Measurements from ENCODE around the gene NOS1AP. TPM values are rescaled to one million over a fixed set of nuclear protein-coding genes. Genes with fewer than 3 reads are reported as not detected.

The NOS1AP gene
- total RNA-seq, 1 donor from 2014 or later = 9.1 TPM

GRCh38 chr1:162128693-162129356 lies 59.3 kb downstream of the NOS1AP start:
- no peak for ATAC-seq
- no peak for DNase-seq (ENCODE audit: low spot score)
- intact Hi-C loops (cut with DNase I) = no loop called here

DNA sequence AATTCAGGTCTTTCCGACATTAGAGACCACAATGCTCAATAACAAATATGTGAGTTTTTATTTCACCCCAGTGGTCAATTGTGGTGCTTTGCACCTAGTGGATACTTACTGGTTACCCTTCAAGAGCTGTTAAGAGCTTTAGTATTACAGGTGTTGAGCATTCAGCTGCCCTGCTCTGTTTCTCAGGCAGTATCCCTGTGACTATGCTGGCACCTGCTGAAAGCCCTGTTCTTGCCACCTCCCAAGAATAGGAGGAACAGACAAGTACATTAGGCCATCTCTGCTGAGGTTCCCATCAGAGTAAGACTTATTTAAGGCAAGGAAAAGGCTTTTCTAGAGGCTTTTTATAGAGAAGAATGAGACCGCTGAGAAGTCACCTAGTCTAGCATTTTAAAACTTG lies 60.8 kb downstream of the NOS1AP start:
- ATAC-seq (no peak), DNase-seq (ENCODE audit: low spot score) (no peak)
- intact Hi-C loops (cut with DNase I) = no loop called here

GRCh38 chr1:162131400-162132321 lies 62.2 kb downstream of the NOS1AP start:
- intact Hi-C loops (cut with DNase I) = no loop called here
- no peak for ATAC-seq
- no peak for DNase-seq (ENCODE audit: low spot score)

GRCh38 chr1:162133566-162133965 lies 64.1 kb downstream of the NOS1AP start:
- intact Hi-C loops (cut with DNase I) = no loop called here
- ATAC-seq (no peak), DNase-seq (ENCODE audit: low spot score) (no peak)

GRCh38 chr1:162134646-162135045 lies 65.2 kb downstream of the NOS1AP start:
- DNase-seq (ENCODE audit: low spot score) (no peak), ATAC-seq (no peak)
- intact Hi-C loops (cut with DNase I) = no loop called here

- intact Hi-C loops (cut with DNase I) = no loop called here
- DNase-seq (ENCODE audit: low spot score) (no peak), ATAC-seq (no peak)
Measured at GRCh38 chr1:162135271-162135775, 65.8 kb downstream of the NOS1AP start.

GRCh38 chr1:162136760-162137159 lies 67.3 kb downstream of the NOS1AP start:
- intact Hi-C loops (cut with DNase I) = no loop called here
- peak; percentile 90 for ATAC-seq
- DNase-seq (ENCODE audit: low spot score) = no peak

DNA sequence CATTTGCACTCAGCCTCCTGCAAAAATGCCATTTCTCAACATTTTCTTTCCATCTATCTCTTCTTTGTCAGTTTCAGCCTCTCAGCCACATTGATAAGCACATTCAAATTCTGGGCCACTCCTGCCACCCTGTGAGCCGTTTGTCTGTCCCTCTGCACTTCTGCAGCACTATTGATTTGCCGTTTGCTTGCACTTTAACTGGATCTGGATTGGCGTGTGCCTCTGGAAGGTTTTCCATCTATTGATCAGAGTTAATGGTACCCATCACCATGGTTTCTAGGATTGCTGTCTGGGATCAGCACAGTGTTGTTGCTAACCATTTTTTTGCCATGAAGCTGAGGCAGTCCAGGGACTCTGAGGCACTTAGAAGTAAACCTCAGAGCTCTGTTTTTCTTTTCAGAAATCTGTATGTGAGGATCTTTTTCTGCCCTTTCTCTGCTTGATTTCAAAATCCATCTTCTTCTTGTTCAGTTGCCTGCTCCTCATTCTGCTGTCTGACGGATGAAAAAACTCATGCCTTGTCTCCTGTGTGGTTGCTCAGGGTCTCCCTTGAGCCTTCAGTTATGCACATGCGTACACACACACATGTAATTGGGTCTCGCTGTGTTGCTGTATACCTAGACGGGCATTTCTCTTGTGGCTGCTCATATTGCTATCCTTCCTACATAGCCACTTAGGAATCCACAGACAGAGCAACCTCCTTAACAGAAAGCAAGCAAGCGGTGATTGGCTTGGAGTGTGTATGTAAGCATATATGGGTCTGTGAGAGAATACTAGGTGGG lies 67.9 kb downstream of the NOS1AP start:
- no peak for DNase-seq (ENCODE audit: low spot score)
- no peak for ATAC-seq
- intact Hi-C loops (cut with DNase I) = no loop called here

DNA sequence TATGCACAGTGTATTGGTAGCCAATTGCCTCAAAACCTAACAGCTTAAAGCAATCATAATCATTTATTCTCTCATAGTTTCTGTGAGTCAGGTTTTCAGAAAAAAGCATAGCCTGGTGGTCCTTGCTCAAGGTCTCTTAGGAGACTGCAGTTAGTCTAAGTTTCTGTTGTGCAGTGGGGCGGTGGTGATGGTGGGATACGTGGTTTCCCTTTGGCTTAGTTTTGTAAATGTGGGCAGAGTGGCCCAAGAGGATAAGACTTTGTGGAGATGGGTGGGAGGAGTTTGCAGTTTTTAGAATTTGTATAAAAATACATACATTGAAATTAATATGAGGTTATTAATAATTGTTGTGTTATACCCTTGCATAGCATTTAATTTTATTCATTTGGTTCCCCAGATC lies 68.6 kb downstream of the NOS1AP start:
- no peak for DNase-seq (ENCODE audit: low spot score)
- no peak for ATAC-seq
- intact Hi-C loops (cut with DNase I) = no loop called here

GRCh38 chr1:162138599-162139181 lies 69.2 kb downstream of the NOS1AP start:
- ATAC-seq (no peak), DNase-seq (ENCODE audit: low spot score) (no peak)
- intact Hi-C loops (cut with DNase I) = no loop called here

DNA sequence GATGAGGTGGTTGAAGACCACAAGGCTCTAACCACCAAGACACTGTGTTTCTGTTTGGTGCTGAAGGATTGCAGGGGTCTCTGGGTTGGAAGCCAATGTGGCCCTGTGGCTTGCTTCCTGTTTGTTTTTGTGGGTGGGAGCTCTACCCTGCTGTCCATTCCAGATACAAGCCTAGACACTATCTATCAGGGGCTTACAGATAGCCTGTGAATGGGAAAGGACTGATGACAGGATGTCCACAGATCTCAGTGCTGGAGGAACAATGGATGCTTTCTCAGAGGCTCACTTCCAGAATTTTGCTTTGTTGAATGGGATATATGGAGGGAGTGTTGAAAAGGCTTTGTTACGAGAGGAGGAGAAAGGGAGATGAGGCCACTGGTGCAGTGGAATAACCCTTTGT lies 69.7 kb downstream of the NOS1AP start:
- DNase-seq (ENCODE audit: low spot score) (no peak), ATAC-seq (no peak)
- intact Hi-C loops (cut with DNase I) = no loop called here

DNA sequence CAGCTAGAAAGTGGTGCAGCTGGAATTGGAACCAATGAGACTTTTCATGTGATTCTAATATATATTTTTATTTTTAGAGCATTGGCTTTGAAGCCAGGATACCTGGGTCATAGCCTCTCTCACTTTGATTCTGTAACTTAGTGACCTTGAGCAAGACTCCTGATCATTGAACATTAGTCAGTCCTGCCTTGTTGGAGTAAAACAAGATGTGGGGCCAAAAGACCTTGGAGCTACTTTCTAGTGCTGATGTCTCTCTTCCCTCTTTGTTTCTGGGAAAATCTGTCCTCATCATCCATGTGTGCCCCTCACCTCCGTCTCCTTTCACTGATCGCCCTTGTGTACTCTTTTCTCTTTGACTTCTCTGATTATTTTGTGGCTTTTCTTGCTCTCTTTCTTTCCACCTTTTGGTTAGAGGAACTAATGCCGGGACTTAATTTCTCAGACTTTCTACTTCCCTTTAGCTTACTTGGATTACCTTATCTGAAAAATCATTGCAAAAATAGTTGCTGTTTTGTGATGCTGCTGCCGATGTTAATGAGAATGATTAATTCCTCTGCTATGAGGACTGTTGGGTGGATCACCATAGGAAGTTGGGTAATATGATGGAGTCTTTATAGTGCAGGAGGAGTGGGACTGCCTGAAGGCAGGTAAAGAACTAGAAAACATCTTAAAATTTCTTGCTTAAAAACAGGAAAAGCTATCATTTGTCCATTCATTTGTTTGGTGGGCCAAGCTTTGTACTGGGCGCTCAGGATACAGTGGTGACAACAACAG lies 72.0 kb downstream of the NOS1AP start:
- no peak for DNase-seq (ENCODE audit: low spot score)
- intact Hi-C loops (cut with DNase I) = no loop called here
- no peak for ATAC-seq

DNA sequence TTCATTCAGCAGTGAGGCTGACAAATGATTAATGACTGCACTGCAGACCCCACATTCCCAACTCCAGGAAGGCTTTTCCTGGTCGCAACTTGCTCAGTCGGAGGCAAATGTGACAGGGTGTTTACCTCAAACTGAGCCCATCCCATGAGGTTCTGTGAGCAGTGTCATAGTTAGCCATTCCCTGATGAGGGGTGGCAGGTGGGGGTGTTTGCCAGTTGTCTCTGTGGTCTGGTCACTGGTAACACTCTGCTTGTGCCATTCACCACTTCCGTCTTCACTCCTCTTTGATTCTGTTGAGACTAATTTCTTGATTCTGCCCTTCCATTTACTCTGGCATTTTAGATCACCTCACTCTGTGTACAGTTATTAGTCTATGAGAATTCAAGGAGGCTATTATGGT lies 73.5 kb downstream of the NOS1AP start:
- ATAC-seq = no peak
- intact Hi-C loops (cut with DNase I) = no loop called here
- no peak for DNase-seq (ENCODE audit: low spot score)

DNA sequence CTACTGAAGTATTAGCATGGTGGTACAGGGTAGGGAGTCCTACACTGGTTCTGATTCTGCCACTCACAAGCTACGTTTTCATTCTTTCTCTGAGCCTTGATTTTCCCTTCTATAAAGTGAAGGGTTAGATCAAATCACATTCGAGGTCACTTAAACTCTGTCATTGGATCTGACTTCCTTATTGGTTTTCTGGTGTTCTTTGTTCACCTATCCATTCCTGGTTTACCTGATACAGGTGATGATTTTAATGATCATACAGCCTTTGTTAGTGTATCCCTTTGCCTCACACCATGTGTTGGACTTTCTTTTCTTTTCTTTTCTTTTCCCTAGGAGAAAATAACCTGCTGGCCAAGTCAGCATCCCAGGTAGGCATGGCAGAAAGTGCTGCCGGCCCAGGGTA lies 74.8 kb downstream of the NOS1AP start:
- no peak for DNase-seq (ENCODE audit: low spot score)
- no peak for ATAC-seq
- intact Hi-C loops (cut with DNase I) = no loop called here

DNA sequence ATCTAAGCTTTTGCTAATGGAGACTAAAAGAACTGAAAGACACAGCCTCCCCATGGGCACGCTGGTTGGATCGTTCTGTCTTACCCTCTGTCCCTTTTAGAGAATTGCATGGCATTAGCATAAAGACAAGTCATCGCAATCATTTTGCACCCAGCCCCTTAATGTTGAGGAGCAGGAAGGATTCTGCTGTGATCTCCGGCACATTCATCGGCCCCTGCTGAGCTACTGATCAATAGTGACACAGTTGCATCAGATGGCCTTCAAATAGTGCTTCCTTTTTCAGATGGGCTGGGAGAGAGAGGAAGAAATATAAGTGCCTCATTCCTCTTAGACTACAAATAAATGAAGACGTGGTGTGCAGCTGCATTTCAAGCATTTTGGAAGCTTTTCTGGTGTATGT lies 75.4 kb downstream of the NOS1AP start:
- intact Hi-C loops (cut with DNase I) = no loop called here
- ATAC-seq = peak; percentile 13
- no peak for DNase-seq (ENCODE audit: low spot score)

- ATAC-seq (peak; percentile 93), DNase-seq (ENCODE audit: low spot score) (no peak)
- intact Hi-C loops (cut with DNase I) = no loop called here
Measured at GRCh38 chr1:162145280-162145965, 75.9 kb downstream of the NOS1AP start.

GRCh38 chr1:162145966-162146696 lies 76.6 kb downstream of the NOS1AP start:
- intact Hi-C loops (cut with DNase I) = no loop called here
- ATAC-seq (peak; percentile 48), DNase-seq (ENCODE audit: low spot score) (no peak)

Data from sciatic nerve (tissue), 2 donors.